GM12865 (cell line): ENCODE data around the gene PPID.
"Not testable (repeated sequence)": the region's sequence is repeated elsewhere in the genome, so short reads cannot be mapped to it uniquely, and the experiment has no call there.

Experiments used
- DNase-seq: peaks from one replicate; pipeline ENCODE4 v3.0.0; 2010; ENCODE audit warnings: low read depth
- H3K4me3 ChIP-seq: 2 replicates; pipeline ENCODE4 v1.5.1; 2011; ENCODE audit warnings: mild to moderate bottlenecking, low read depth, low read length, control low read depth
- TF ChIP-seq, protein P1 (sequence below): IDR thresholded peaks from 2 replicates; pipeline ENCODE4 v1.5.1; 2011; ENCODE audit warnings: low read length, control low read depth, low read depth, inconsistent platforms; ENCODE audit not compliant: insufficient read depth; ENCODE audit errors: missing control alignments

Gene PPID

DNA sequence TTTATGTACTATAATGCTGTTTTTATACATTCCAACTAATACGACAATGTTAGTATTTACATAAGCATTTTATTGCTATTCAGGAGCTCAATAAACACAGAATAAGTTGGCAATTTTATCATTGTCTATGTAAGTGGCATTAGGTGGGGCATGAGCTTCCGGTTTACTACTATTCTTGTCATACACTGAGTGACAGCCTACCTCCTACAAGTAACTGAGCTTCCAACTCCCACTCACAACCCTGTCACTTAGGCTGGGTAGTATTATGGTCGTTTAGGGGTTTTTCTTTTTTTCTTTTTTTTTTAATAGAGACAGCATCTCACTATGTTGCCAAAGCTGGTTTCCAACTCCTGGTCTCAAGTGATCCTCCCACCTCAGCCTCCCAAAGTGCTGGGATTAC, 7.4 kb downstream of the PPID start:
- TF ChIP-seq, protein P1, sequence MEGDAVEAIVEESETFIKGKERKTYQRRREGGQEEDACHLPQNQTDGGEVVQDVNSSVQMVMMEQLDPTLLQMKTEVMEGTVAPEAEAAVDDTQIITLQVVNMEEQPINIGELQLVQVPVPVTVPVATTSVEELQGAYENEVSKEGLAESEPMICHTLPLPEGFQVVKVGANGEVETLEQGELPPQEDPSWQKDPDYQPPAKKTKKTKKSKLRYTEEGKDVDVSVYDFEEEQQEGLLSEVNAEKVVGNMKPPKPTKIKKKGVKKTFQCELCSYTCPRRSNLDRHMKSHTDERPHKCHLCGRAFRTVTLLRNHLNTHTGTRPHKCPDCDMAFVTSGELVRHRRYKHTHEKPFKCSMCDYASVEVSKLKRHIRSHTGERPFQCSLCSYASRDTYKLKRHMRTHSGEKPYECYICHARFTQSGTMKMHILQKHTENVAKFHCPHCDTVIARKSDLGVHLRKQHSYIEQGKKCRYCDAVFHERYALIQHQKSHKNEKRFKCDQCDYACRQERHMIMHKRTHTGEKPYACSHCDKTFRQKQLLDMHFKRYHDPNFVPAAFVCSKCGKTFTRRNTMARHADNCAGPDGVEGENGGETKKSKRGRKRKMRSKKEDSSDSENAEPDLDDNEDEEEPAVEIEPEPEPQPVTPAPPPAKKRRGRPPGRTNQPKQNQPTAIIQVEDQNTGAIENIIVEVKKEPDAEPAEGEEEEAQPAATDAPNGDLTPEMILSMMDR: no peak
- DNase-seq: no peak
- no peak overlapping the region for H3K4me3 ChIP-seq

DNA sequence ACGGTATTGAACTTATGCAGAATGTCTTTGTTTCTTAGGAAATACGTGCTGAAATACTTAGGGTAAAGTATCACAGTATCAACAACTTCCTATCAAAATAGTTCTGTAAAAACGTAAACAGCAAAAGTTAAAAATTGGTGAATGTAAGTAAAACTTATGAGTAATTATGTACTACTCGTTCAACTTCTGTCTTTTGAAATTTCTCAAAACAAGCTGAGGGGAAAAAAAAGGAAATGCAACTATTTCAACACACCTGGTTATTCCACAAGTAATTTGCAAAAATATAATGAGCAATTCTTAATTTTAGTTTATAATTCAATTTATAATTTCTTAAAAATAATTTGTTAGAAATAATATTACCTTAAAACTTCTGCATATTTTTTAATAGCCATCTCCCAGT, 8.3 kb downstream of the PPID start:
- TF ChIP-seq, protein P1: no peak
- no peak for DNase-seq
- no peak overlapping the region for H3K4me3 ChIP-seq

DNA sequence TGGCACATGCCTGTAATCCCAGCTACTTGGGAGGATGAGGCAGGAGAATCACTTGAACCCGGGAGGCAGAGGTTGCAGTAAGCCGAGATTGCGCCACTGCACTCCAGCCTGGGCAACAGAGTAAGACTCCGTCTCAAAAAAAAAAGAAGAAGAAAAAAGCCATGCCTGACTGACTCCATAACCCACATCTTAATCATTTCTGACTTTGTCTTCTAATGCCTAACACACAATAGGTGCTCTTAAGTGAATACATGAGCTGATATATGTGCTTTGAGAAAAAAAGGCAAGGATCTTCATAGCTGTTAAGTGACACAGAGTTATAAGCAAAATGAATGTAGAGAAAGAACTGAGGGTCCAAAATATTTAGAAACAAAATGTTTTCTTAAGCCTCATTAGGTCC, 10.6 kb downstream of the PPID start:
- not testable (repeated sequence) for DNase-seq, H3K4me3 ChIP-seq

DNA sequence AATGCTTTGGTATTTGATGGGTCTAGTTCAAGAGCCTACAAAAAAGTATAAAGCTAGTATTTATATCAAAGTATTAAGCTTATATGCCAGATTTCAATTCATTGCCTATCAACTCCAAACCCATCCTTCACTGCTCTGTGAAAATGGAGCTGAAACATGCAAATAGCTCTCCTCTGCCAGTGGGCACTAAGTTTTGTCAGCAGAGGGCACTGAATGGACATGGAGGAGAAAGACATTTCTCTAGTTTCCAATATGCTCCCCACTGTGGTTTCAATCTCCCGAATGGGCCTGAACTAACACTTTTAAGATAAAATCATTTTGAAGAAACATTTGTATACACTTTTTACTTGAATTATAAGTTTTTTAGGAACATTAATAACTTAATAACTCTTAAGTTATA, 12.4 kb downstream of the PPID start:
- TF ChIP-seq, protein P1: no peak
- no peak overlapping the region for H3K4me3 ChIP-seq
- DNase-seq: no peak

DNA sequence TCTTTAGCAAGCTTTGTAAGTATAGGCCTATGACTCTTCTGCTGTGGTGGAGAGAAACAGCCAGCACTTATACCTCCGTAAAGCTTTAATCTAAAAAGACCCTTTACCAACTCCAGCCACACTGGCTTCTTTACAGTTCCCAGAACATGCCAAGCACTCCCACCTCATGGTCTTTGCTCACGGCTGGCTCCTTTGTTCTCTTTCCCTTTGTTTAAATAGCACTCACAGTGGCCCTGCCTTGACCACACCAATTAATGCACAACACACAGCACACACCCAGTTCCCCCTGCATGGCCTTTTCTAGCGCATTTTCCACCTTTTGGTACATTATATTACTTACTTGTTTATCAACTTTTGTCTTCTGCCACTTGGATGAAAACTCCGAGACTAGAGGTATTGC, 18.9 kb downstream of the PPID start:
- DNase-seq: no peak
- TF ChIP-seq, protein P1: no peak
- H3K4me3 ChIP-seq: no peak overlapping the region

DNA sequence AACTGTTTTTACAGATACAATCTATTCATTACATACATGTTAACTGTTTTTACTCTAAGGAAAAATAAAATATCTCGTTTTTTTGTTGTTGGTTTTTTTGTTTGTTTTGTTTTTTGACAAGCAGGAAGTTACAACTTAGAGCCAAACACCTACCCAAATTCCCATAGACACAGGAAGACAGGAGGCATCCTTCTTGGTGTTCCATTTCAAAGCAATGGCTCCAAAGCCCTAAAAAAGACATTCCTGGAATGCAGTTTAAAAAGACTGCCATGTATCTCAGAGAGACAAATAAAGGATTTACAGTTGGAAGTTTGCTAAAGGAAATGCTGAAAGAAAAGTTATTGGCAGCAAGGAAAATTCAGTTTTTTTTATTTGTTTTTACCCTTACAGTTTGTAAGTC, 34.4 kb downstream of the PPID start:
- TF ChIP-seq, protein P1: no peak
- no peak overlapping the region for H3K4me3 ChIP-seq
- no peak for DNase-seq

DNA sequence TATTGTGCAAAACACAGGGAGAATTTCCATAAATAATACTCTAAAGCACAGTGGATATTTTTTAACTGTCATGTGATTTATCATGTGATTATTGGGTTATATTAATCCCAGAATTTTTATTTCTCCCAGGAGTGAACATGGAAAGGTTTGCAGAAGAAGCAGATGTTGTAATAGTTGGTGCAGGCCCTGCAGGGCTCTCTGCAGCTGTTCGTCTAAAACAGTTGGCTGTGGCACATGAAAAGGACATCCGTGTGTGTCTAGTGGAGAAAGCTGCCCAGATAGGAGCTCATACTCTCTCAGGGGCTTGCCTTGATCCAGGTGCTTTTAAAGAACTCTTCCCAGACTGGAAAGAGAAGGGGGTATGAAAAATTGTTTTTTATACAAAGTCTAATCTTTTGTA, 41.1 kb downstream of the PPID start:
- no peak overlapping the region for H3K4me3 ChIP-seq
- TF ChIP-seq, protein P1: no peak
- no peak for DNase-seq

DNA sequence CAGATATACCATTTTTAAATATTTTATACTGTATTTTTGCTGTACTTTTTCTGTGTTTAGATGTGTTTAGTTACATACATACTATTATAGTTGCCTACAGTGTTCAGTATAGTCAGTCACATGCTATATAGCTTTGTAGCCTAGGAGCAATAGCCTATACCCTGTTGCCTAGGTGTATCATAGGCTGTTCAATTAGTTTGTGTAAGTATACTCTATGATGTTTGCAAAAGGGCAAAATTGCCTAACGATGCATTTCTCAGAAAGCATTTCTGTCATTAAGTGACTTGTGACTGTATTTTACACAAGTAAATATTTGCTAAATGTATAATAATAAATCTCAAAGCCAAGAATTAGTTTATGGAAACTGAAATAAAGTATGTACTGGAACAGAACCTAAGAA, 41.6 kb downstream of the PPID start:
- DNase-seq: no peak
- TF ChIP-seq, protein P1: no peak
- no peak overlapping the region for H3K4me3 ChIP-seq
